Left cardiac atrium (tissue), 4 donors: ENCODE measurements around the gene XPNPEP2. TPM values are rescaled to one million over a fixed set of nuclear protein-coding genes. Genes with fewer than 3 reads are reported as not detected.
A peak's percentile ranks its signal among the peaks of the same experiment; 100 is the strongest.
"Not testable (repeated sequence)": the region's sequence is repeated elsewhere in the genome, so short reads cannot be mapped to it uniquely, and the experiment has no call there.

ENCODE experiments used
- ATAC-seq, 2 donors: fragments of 200-7000 bp; cut with Tn5 transposase; one replicate each; pipeline ENCODE4 v1.9.1; 2020; ENCODE audit warnings: mild to moderate bottlenecking in 2 of 2, moderate library complexity in 2 of 2
- DNase-seq: peaks from one replicate; pipeline ENCODE4 v3.0.0-alpha.2; 2020
- intact Hi-C, 2 donors: fragments of 100-400 bp; cut with DNase I; formaldehyde crosslinking; loops; one replicate each; pipeline versions ENCODE4 v1.14.1 to v1.15.1; 2022 to 2023
- total RNA-seq, 2 donors: library from RNA; stranded (reverse); fragmentation: NEBNext Ultra II Directional; extraction: Animal tissue kit (Norgen Biotek cat#: 25700); gene quantifications; one replicate each; pipeline ENCODE4 v1.2.1, GENCODE V29; 2021
- donor health status: DM: no; HTN: yes; CAD: no.
- donor health status: DM: no; HTN: yes; CAD: no; lungs with severe emphysema.
- donor health status: DM: yes; HTN: yes; CAD: no.
- donor health status: Dilated cardiomyopathy.

The XPNPEP2 gene
- total RNA-seq, 2 donors from 2014 or later: 2.0 to 2.5 TPM

- intact Hi-C loops: no loop called here
- no peak for DNase-seq
- ATAC-seq: no peak
Observed at GRCh38 chrX:129718676-129719075, 20.1 kb upstream of the XPNPEP2 start.

DNA sequence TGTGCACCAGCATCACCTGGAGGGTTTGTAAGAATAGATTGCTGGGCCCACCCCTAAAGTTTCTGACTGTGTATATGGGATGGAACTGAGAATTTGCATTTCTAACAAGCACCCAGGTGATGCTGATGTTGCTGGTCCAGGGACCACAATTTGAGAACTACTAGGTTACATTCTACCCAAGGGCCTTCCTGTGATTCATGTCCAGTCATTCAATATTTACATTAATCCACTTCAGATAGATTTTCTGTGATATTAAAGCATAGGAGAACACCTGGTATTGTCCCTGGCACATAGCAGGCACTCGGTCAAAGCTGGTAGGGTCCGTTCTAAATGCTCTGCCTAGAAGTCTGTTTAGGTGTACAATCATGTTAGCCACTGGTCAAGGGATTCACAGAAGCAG, 19.5 kb upstream of the XPNPEP2 start:
- no peak for ATAC-seq
- intact Hi-C loops: no loop called here
- DNase-seq: no peak

- ATAC-seq (no peak), DNase-seq (no peak)
- intact Hi-C loops: loop anchor here in 1 of 2 donors (10.0 kb wide), 1 partner anchor 115 kb away; no protein-coding TSS in a partner anchor
Observed at GRCh38 chrX:129719931-129720530, 18.7 kb upstream of the XPNPEP2 start.

- DNase-seq (no peak), ATAC-seq (no peak)
- intact Hi-C loops: loop anchor here in 1 of 2 donors (10.0 kb wide), 1 partner anchor 116 kb away; no protein-coding TSS in a partner anchor
Observed at GRCh38 chrX:129720741-129721140, 18.0 kb upstream of the XPNPEP2 start.

- intact Hi-C loops: loop anchor here in 1 of 2 donors (10.0 kb wide), 1 partner anchor 117 kb away; no protein-coding TSS in a partner anchor
- ATAC-seq (no peak), DNase-seq (no peak)
Observed at GRCh38 chrX:129721414-129721813, 17.4 kb upstream of the XPNPEP2 start.

- no peak for ATAC-seq
- intact Hi-C loops: loop anchor here in 1 of 2 donors (10.0 kb wide), 1 partner anchor 117 kb away; no protein-coding TSS in a partner anchor
Observed at GRCh38 chrX:129721870-129722269, 16.9 kb upstream of the XPNPEP2 start.

GRCh38 chrX:129723511-129723910, 15.3 kb upstream of the XPNPEP2 start:
- no peak for ATAC-seq
- DNase-seq: no peak
- intact Hi-C loops: loop anchor here in 1 of 2 donors (10.0 kb wide), 1 partner anchor 119 kb away; no protein-coding TSS in a partner anchor

More at GRCh38 chrX:129721870-129722269, 16.9 kb upstream of the XPNPEP2 start:
- no peak for DNase-seq

- no peak for ATAC-seq
- intact Hi-C loops: loop anchor here (5.0 to 10.0 kb wide), 2 partner anchors 87 to 120 kb away; no protein-coding TSS in a partner anchor
- no peak for DNase-seq
Observed at GRCh38 chrX:129724754-129725153, 14.0 kb upstream of the XPNPEP2 start.

- intact Hi-C loops: loop anchor here (2.0 to 10.0 kb wide), 3 partner anchors 89 to 122 kb away; no protein-coding TSS in a partner anchor
- DNase-seq: peak; percentile 60
- ATAC-seq: peak; percentile 81 to 88
Observed at GRCh38 chrX:129726307-129727111, 12.3 kb upstream of the XPNPEP2 start.

DNA sequence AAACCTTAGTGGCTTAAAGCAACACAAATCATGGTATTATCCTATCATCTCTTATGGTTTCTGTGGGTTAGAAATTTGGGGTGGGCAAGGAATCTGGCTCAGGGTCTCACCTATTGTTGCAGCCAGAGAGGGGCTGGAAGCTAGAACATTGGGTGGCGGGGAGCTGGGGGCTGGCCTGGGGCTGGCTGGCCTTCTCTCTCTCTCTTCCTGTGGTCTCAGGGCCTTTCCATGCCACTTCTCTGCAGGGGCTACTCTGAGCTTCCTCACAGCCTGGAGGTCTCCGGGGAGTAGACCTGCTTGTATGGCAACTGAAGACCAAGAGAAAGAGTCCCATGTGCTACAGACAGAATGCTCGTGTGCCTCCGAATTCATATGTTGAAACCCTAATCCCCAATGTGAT, 10.7 kb upstream of the XPNPEP2 start:
- DNase-seq (no peak), ATAC-seq (no peak)
- intact Hi-C loops: loop anchor here (5.0 to 10.0 kb wide), 2 partner anchors 91 to 123 kb away; no protein-coding TSS in a partner anchor

- intact Hi-C loops: no loop called here
- DNase-seq: no peak
- ATAC-seq: no peak
Observed at GRCh38 chrX:129731228-129731627, 7.6 kb upstream of the XPNPEP2 start.

- intact Hi-C loops: no loop called here
- ATAC-seq: no peak
- no peak for DNase-seq
Observed at GRCh38 chrX:129732857-129733256, 5.9 kb upstream of the XPNPEP2 start.

GRCh38 chrX:129733335-129733734, 5.4 kb upstream of the XPNPEP2 start:
- intact Hi-C loops: no loop called here

GRCh38 chrX:129736491-129736890, 2.3 kb upstream of the XPNPEP2 start:
- intact Hi-C loops: no loop called here
- ATAC-seq (no peak), DNase-seq (no peak)

More at GRCh38 chrX:129733335-129733734, 5.4 kb upstream of the XPNPEP2 start:
- no peak for DNase-seq
- ATAC-seq: no peak

DNA sequence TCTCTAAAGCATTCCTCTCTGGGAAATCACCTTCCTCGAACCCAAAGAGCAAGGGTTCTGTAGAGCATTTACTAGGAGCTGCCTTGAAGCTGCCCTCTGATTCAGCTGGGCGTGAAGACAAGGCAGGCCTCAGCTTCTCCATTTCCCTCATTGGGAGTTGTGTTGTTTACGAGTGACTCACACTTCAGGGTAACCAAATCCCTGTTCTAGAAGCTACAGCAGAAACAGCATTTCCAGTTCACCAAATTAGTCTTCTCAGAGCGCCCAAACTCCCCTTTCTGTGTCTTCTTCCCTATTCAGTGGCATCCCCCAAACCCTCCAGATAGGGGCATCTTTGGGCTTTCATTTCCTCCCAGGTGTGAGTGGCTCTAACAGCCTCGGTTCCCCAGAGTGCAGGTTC, 863 bp upstream of the XPNPEP2 start:
- intact Hi-C loops: no loop called here
- ATAC-seq: peak in 1 of 2 donors; percentile 69

DNA sequence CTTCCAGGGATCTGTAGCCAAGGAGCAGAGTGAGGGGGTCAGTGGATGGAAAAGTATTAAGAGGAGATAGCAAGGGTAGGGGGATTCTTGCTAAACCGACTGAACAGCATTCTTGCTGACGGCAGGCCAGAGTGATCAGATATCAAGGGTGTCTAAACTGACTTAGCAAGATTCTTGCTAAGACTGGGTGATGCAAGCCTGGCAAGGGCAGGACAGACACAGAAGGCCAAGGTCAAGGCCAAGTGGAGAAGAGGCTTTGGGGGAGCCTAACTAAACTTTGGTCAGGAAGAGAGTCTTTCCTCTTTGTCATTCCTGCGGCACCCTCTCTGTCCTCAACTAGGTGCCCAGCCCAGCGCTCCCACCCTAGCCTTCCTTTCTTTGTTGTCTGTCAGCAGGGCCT, 799 bp downstream of the XPNPEP2 start:
- intact Hi-C loops: no loop called here
- ATAC-seq: no peak

More for the DNA sequence above, 863 bp upstream of the XPNPEP2 start:
- no peak for DNase-seq

GRCh38 chrX:129741880-129742758, 3.3 kb downstream of the XPNPEP2 start:
- intact Hi-C loops: no loop called here
- ATAC-seq (no peak), DNase-seq (no peak)

More for the DNA sequence above, 799 bp downstream of the XPNPEP2 start:
- no peak for DNase-seq

DNA sequence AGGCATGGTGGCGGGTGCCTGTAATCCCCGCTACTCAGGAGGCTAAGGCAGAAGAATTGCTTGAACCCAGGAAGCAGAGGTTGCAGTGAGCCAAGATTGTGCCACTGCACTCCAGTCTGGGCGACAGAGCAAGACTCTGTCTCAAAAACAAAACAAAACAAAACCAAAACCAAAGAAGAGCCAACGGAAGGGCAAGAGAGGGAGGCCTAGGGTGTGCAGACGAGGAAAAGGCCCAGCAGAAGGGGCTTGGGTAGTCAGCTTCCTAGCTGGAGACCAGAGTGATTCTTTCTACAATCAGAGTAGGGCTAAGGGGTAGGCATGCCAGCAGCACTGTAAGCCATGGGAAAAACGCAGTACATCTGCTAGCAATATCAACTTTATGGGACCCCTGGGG, 4.0 kb downstream of the XPNPEP2 start:
- ATAC-seq, intact Hi-C loops, DNase-seq: not testable (repeated sequence)

GRCh38 chrX:129743821-129744220, 5.0 kb downstream of the XPNPEP2 start:
- no peak for DNase-seq
- no peak for ATAC-seq
- intact Hi-C loops: no loop called here
